ENCODE measurements around the gene CCR2.

CCR2 gene

DNA sequence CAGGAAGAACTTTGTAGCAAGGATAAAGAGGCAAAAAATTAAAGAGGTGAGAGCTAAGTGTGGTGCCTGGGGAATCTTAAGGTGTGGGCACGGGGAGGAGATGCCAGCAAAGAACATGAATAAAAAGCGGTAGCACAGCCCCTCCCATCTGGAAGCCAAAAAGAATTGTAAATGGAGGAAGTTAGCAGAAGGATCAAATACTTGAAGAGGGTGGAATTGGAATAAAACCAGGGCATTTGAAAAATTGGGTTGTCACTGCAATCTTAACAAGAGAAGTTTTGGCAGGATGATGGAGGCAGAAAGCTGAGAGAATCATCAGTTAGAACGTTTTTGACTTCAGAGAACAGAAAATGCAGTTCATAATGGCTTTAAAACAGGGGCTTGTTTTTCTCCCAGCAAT lies 2.4 kb downstream of the CCR2 start:
- DNase-seq: no peak

DNA sequence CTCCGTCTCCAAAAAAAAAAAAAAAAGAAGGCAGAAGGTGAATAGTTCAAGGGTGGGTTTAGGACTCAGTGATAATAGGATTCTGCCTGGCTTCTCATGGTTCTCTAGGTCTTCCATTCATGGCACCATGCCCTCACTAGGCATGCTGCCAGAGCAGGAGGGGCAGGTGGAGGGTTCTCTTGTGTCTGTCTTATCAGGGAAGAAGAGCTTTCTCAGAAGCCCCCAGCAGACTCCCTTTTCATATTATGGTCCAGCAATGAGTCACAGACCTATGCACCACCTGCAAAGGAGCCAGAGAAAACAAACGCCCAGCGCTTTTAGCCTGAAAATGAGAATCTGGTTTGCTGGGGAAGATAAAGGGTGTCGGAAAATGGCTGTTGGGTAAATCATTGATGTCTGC lies 3.0 kb downstream of the CCR2 start:
- no peak for DNase-seq

- DNase-seq: no peak
These were observed 4.6 kb downstream of the CCR2 start for GRCh38 chr3:46358466-46358865.

DNA sequence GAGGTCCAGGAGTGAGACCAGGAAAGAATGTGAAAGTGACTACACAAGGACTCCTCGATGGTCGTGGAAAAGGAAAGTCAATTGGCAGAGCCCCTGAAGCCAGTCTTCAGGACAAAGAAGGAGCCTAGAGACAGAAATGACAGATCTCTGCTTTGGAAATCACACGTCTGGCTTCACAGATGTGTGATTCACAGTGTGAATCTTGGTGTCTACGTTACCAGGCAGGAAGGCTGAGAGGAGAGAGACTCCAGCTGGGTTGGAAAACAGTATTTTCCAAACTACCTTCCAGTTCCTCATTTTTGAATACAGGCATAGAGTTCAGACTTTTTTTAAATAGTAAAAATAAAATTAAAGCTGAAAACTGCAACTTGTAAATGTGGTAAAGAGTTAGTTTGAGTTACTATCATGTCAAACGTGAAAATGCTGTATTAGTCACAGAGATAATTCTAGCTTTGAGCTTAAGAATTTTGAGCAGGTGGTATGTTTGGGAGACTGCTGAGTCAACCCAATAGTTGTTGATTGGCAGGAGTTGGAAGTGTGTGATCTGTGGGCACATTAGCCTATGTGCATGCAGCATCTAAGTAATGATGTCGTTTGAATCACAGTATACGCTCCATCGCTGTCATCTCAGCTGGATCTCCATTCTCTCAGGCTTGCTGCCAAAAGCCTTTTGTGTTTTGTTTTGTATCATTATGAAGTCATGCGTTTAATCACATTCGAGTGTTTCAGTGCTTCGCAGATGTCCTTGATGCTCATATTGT lies 6.0 kb downstream of the CCR2 start:
- DNase-seq: no peak

DNA sequence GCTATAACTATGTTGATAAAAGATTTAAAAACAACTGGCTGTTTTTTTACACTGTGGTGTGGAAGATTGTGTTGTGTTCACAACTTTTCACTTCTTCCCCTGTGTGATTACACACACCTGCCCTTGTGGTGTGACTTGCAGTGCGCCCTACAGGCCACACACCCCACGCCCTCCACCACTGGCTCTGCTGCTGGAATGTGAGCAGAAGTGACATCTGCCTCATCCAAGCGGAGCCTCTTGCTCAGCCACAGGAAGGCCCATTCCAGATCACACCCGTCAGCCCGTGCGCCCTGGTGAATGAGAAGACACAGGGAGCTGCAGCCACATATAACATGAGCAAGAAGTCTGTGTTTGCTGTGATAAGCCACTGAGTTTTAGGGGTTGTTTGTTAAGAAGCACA lies 7.0 kb downstream of the CCR2 start:
- DNase-seq: no peak

DNA sequence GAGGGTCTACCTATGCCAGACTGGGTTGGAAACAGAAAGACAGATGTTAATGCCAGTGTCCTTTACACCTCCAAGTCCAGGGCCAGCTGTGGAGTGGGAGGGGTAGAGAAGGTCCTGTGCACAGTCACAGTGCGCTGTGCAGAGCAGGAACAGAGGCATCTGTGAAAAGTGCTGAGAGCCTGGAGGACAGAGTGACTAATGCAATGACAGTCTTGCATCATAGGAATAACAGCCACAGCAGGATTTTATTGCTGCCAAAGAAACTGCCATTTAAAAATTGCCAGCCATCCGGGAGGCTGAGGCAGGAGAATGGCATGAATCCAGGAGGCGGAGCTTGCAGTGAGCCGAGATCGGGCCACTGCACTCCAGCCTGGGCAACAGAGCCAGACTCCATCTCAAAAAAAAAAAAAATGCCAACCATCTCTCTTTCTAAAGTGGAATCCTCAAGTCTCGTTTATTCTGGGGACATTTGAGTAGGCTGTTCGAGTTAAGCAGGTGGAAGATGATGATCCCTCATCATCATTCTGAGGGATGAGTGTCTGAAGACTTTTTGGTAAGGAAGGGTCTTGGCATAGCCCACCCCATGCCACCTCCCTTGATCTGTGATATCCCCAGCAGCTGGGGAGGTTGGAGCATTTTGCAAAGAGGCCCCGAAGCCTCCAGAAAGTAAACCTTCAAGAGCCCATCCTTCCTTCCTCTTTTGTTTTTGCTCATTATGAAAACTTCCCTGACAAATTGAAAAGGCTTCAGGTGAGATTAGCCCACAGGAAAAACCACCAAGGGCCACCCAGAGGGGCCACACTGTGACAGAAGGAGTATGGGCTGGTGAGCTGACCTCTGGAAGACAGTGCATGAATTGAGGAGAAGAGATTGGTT lies 7.7 kb downstream of the CCR2 start:
- no peak for DNase-seq

- DNase-seq: no peak
These were observed 11.1 kb downstream of the CCR2 start for GRCh38 chr3:46365041-46365440.

DNA sequence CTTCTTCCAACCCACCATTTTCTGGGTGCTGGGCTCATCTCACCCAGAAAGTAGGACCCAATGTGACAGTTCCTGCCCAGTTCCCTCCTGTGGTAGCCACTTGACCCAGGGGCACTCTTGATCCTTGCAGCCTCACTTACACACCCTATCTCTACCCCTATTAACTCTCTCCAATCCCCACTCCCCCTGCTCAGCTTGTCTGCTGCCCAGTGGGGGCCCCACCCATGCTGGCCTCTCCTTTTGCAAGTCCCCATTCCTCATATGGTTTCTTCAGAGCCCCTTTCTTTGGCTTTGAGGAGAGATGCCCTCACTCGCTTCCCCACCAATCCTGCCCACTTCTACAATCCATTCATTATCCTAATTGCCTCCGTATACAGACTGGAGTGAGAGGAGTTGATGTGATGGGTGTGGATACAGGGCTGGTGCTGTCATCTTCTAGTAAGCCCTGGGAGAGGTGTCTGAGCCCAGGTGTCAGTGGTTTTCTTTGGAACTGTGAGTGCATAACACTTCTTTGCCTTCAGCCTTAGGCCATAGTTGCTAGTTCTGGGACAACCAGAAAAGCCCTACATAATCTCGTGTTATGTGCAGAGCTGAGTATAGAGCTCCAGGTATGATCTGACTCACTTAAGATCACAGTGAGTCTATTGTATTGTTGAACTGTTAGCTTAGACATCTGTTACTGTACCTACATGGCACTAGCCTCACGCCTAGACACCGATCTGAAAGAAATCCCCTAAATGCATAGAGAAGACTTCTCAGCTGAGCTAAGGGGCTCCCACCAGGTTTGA lies 12.0 kb downstream of the CCR2 start:
- DNase-seq: no peak

DNA sequence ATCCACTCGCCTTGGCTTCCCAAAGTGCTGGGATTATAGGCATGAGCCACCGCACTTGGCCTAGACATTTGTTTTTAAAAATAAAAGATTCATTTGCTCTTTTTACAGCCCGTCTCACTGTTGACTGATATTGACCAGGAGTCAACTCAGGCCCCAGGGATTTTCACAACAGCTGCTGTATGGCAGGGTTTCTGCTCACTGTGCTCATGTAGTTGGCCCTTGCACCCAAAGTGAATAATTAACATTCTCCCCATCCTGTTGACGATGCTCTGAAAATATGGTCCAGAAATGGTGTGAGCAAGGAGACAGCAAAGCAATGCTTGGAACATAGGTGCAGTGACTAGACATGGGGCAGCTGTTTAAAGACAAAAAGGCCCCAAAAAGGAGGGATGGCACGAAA lies 13.9 kb downstream of the CCR2 start:
- no peak for DNase-seq

- DNase-seq: peak; percentile 52 to 57
These were observed 14.7 kb downstream of the CCR2 start for GRCh38 chr3:46368569-46368968.

GRCh38 chr3:46369151-46369550 lies 15.2 kb downstream of the CCR2 start:
- no peak for DNase-seq

DNA sequence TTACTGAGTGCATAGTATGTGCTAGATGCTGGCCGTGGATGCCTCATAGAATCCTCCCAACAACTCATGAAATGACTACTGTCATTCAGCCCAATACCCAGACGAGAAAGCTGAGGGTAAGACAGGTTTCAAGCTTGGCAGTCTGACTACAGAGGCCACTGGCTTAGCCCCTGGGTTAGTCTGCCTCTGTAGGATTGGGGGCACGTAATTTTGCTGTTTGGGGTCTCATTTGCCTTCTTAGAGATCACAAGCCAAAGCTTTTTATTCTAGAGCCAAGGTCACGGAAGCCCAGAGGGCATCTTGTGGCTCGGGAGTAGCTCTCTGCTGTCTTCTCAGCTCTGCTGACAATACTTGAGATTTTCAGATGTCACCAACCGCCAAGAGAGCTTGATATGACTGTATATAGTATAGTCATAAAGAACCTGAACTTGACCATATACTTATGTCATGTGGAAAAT lies 15.8 kb downstream of the CCR2 start:
- peak; percentile 30 to 33 for DNase-seq

- no peak for DNase-seq
These were observed 17.1 kb downstream of the CCR2 start, which contains the start of gene CCR5 for GRCh38 chr3:46370839-46371518. Gene CCR5 (plus strand): TSS chr3:46370946. CDS start chr3:46372903, 1,957 bp downstream.

- DNase-seq: no peak
These were observed 17.8 kb downstream of the CCR2 start for GRCh38 chr3:46371519-46372340.

DNA sequence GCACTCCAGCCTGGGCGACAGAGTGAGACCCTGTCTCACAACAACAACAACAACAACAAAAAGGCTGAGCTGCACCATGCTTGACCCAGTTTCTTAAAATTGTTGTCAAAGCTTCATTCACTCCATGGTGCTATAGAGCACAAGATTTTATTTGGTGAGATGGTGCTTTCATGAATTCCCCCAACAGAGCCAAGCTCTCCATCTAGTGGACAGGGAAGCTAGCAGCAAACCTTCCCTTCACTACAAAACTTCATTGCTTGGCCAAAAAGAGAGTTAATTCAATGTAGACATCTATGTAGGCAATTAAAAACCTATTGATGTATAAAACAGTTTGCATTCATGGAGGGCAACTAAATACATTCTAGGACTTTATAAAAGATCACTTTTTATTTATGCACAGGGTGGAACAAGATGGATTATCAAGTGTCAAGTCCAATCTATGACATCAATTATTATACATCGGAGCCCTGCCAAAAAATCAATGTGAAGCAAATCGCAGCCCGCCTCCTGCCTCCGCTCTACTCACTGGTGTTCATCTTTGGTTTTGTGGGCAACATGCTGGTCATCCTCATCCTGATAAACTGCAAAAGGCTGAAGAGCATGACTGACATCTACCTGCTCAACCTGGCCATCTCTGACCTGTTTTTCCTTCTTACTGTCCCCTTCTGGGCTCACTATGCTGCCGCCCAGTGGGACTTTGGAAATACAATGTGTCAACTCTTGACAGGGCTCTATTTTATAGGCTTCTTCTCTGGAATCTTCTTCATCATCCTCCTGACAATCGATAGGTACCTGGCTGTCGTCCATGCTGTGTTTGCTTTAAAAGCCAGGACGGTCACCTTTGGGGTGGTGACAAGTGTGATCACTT lies 18.8 kb downstream of the CCR2 start:
- no peak for DNase-seq

GRCh38 chr3:46374755-46375154 lies 20.8 kb downstream of the CCR2 start:
- DNase-seq: no peak

DNA sequence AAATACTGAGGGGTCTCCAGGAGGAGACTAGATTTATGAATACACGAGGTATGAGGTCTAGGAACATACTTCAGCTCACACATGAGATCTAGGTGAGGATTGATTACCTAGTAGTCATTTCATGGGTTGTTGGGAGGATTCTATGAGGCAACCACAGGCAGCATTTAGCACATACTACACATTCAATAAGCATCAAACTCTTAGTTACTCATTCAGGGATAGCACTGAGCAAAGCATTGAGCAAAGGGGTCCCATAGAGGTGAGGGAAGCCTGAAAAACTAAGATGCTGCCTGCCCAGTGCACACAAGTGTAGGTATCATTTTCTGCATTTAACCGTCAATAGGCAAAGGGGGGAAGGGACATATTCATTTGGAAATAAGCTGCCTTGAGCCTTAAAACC lies 21.3 kb downstream of the CCR2 start:
- DNase-seq: no peak

DNA sequence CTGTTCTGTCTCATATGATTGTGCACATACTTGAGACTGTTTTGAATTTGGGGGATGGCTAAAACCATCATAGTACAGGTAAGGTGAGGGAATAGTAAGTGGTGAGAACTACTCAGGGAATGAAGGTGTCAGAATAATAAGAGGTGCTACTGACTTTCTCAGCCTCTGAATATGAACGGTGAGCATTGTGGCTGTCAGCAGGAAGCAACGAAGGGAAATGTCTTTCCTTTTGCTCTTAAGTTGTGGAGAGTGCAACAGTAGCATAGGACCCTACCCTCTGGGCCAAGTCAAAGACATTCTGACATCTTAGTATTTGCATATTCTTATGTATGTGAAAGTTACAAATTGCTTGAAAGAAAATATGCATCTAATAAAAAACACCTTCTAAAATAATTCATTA lies 21.9 kb downstream of the CCR2 start:
- no peak for DNase-seq

- peak; percentile 72 to 79 for DNase-seq
These were observed 24.6 kb downstream of the CCR2 start for GRCh38 chr3:46378426-46378942.

DNA sequence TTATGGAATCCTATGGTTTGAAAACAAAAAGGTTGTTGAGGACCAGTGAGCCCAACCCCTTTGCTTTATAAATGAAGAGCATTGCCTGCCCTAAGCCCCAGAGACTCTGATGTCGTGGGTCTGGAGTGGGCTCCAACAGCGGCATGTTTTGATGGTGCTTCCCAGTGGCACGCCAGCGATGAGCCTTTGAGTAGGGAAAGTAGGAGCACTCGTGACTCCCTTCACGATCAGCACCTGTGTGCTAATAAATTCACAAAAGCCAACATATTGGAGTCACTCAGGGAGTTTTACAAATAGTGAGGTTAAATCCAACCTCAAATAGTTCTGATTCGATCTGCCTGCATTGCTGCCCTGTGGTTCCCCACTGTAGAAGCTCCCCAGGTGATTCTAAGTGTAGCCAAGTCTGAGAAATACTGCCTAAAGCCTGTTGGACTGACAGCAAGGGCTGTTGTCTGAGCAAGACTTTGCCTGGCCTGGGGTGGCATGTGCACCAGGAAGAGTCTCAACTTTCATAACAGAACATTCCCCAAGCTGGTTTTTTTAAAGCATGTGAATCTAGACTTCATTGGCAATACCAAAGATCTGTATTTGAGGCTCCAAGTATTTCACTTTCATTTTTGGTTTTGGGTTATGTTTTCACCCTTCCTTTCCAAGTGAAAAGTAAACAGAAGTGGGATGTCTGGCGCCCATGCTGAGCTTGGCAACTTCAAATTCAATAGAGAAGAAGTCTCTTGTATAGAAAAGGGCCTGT lies 26.7 kb downstream of the CCR2 start:
- no peak for DNase-seq

Measured in stimulated activated CD4-positive, alpha-beta T cell treated with anti-CD3 and anti-CD28 coated beads, Interleukin-2, amount 100 ng/mL, for 24 hours (primary cell).